ENCODE measurements around the gene LGALS1.

GRCh38 chr22:37680191-37680851, 4.9 kb downstream of the LGALS1 start:
- TF ChIP-seq CTCF (optimal IDR thresholded peaks at IDR 0.05 in 1 of 3, IDR thresholded peaks at IDR 0.05 in 1 of 3, conservative IDR thresholded peaks at IDR 0.05 in 1 of 3; ENCODE audit: extremely low read depth in 1 of 3, insufficient read depth in 2 of 3, low read length in 3 of 3) (no peak), EZH2 (IDR thresholded peaks at IDR 0.05; ENCODE audit: low read length) (no peak)

Measured in keratinocyte (primary cell).